AG04450 (cell line): Measurements from ENCODE around the gene SMYD1. TPM values are rescaled to one million over a fixed set of nuclear protein-coding genes. Genes with fewer than 3 reads are reported as not detected.

Experiments
- CTCF ChIA-PET: fragments of 300-600, 350-600 bp; formaldehyde crosslinking; extraction: SDS; loops from one replicate; lab custom pipeline; 2022; ENCODE audit warnings: antibody characterized with exemption, inconsistent platforms; lab: Charles Lee
- POLR2A ChIA-PET: fragments of 350-600 bp; formaldehyde crosslinking; extraction: SDS; loops from one replicate; lab custom pipeline; 2021; ENCODE audit warnings: antibody characterized with exemption, inconsistent platforms; lab: Yijun Ruan, JAX
- DNase-seq: peaks from one replicate; pipeline ENCODE4 v3.0.0-alpha.2; 2011; ENCODE audit warnings: low read depth, low spot score
- H3K27ac ChIP-seq: one replicate; pipeline ENCODE4 v1.5.1; 2012; ENCODE audit warnings: low read depth, low read length, control low read depth
- H3K27me3 ChIP-seq: one replicate; pipeline ENCODE4 v1.6.0; 2012; ENCODE audit warnings: low read length; ENCODE audit not compliant: control insufficient read depth, insufficient read depth
- H3K4me3 ChIP-seq: 2 replicates; pipeline ENCODE4 v1.5.1; 2011; ENCODE audit warnings: mild to moderate bottlenecking, low read depth, low read length, control low read depth
- H3K9me3 ChIP-seq: 2 replicates; pipeline ENCODE4 v1.5.1; 2012; ENCODE audit warnings: low read length; ENCODE audit not compliant: control insufficient read depth, insufficient read depth
- CTCF ChIP-seq: IDR thresholded peaks from 2 replicates; pipeline ENCODE4 v1.5.1; 2011; ENCODE audit warnings: low read depth, low read length, control low read depth, inconsistent platforms
- polyA plus RNA-seq: library from polyadenylated mRNA; depleted of rRNA; stranded (reverse); fragments of >200 nt; gene quantifications from 2 replicates; pipeline ENCODE4 v1.2.3, GENCODE V29; 2011

Gene SMYD1
- polyA plus RNA-seq, 1 experiment: not detected

GRCh38 chr2:88049622-88050021 is 18.0 kb upstream of the SMYD1 start:
- ChIA-PET POLR2A (no interaction called here), CTCF (interaction anchor here (1.0 to 6.8 kb wide), 3 partner anchors 11 to 113 kb away, joined by 3 to 58 read pairs (median 3); no protein-coding TSS in a partner anchor)
- Histone ChIP-seq H3K27ac (no peak overlapping the region), H3K27me3 (no peaks in the 10 kb centered on the region), H3K9me3 (peaks cover 1% of the 10 kb centered on the region; the same call in 1 of the 2 replicates), H3K4me3 (no peak overlapping the region)
- TF ChIP-seq CTCF: no peak
- no peak for DNase-seq

GRCh38 chr2:88051792-88052191 is 15.8 kb upstream of the SMYD1 start:
- no peak for DNase-seq
- no peak overlapping the region for H3K27ac ChIP-seq
- H3K27me3 ChIP-seq: no peaks in the 10 kb centered on the region
- ChIA-PET POLR2A (no interaction called here), CTCF (interaction anchor here (6.8 kb wide), 1 partner anchor 9 kb away, joined by 58 read pairs; no protein-coding TSS in a partner anchor)
- peaks cover 3% of the 10 kb centered on the region; the same call in 1 of the 2 replicates for H3K9me3 ChIP-seq
- no peak for TF ChIP-seq CTCF
- H3K4me3 ChIP-seq: no peak overlapping the region

- TF ChIP-seq CTCF: no peak
- no peak for DNase-seq
- Histone ChIP-seq H3K27me3 (no peaks in the 10 kb centered on the region), H3K27ac (no peak overlapping the region), H3K9me3 (peaks cover 3% of the 10 kb centered on the region; the same call in 1 of the 2 replicates), H3K4me3 (no peak overlapping the region)
- ChIA-PET CTCF (no interaction called here), POLR2A (interaction anchor here (1.4 kb wide), 1 partner anchor 13 kb away, joined by 3 read pairs; no protein-coding TSS in a partner anchor)
Measured at GRCh38 chr2:88053296-88053695, 14.3 kb upstream of the SMYD1 start.

GRCh38 chr2:88053934-88054781 is 13.5 kb upstream of the SMYD1 start:
- peak overlapping the region; percentile 80 for H3K4me3 ChIP-seq
- ChIA-PET POLR2A (interaction anchor here (0.8 to 1.0 kb wide), 3 partner anchors 12 to 33 kb away, joined by 3 to 4 read pairs (median 3); no protein-coding TSS in a partner anchor), CTCF (interaction anchor here (0.7 kb wide), 1 partner anchor 638 kb away, joined by 3 read pairs; no protein-coding TSS in a partner anchor)
- no peak for TF ChIP-seq CTCF
- no peaks in the 10 kb centered on the region for H3K27me3 ChIP-seq
- H3K27ac ChIP-seq: no peak overlapping the region
- DNase-seq: no peak
- peaks cover 3% of the 10 kb centered on the region; the same call in 1 of the 2 replicates for H3K9me3 ChIP-seq
